Esophagus squamous epithelium (tissue), 4 donors: ENCODE results near the gene RSL1D1.

Source experiments
- POLR2A ChIP-seq, 4 donors: fragments of 450-650 bp; IDR thresholded peaks; one replicate each; pipeline ENCODE4 v1.6.1; 2017; ENCODE audit warnings: antibody characterized with exemption in 4 of 4, mild to moderate bottlenecking in 4 of 4, moderate library complexity in 3 of 4
- TF ChIP-seq, protein P1 (sequence below), 6 experiments: fragments of 450-650 bp in 4 of 6; fragments of 200-600 bp in 2 of 6; sonication (generic) in 2 of 6; IDR thresholded peaks; one replicate each; pipeline ENCODE4 v1.5.1; 2016 to 2019; ENCODE audit warnings: antibody characterized with exemption in 6 of 6, mild to moderate bottlenecking in 4 of 6, moderate library complexity in 4 of 6

DNA sequence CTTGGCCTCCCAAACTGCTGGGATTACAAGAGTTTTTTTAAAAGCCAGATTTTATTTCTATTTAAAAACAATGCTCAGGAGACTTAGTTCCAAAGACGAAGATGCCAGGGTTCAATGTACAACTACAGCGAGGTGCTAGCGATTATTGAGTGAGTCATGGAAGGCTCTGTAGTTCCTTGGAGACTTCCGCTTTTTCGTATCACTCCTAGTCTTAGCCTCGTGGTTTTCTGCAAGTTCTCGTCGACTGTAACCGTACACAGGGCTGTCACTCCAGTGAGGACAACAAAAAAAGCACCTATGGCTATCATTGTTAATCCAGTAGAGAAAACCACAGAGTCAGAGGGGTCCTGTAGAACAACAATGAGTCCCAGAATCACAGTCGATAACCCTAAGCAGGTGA lies 31.5 kb downstream of the RSL1D1 start:
- TF ChIP-seq, protein P1, sequence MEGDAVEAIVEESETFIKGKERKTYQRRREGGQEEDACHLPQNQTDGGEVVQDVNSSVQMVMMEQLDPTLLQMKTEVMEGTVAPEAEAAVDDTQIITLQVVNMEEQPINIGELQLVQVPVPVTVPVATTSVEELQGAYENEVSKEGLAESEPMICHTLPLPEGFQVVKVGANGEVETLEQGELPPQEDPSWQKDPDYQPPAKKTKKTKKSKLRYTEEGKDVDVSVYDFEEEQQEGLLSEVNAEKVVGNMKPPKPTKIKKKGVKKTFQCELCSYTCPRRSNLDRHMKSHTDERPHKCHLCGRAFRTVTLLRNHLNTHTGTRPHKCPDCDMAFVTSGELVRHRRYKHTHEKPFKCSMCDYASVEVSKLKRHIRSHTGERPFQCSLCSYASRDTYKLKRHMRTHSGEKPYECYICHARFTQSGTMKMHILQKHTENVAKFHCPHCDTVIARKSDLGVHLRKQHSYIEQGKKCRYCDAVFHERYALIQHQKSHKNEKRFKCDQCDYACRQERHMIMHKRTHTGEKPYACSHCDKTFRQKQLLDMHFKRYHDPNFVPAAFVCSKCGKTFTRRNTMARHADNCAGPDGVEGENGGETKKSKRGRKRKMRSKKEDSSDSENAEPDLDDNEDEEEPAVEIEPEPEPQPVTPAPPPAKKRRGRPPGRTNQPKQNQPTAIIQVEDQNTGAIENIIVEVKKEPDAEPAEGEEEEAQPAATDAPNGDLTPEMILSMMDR (IDR thresholded peaks at IDR 0.05), result no peak
- no peak for TF ChIP-seq POLR2A (IDR thresholded peaks at IDR 0.05)
